MM.1S (cell line): ENCODE data around the gene COQ8A.

ENCODE experiments used
- DNase-seq: peaks from one replicate; pipeline ENCODE4 v3.0.0-alpha.2; 2015
- H2AFZ ChIP-seq: fragments of 300-600 bp; sonication (generic); 2 replicates; pipeline ENCODE4 v1.6.0; 2016; ENCODE audit warnings: antibody characterized with exemption, low read length
- H3F3A ChIP-seq: fragments of 300-600 bp; sonication (generic); 2 replicates; pipeline ENCODE4 v1.6.1; 2016; ENCODE audit warnings: mild to moderate bottlenecking, antibody characterized with exemption, low read length, moderate library complexity, mixed read lengths; ENCODE audit not compliant: insufficient read depth
- H3K27ac ChIP-seq: fragments of 300-600 bp; sonication (generic); 2 replicates; pipeline ENCODE4 v1.5.1; 2016; ENCODE audit warnings: mild to moderate bottlenecking, low read length
- H3K27me3 ChIP-seq: fragments of 300-600 bp; sonication (generic); replicated peaks from 2 replicates; pipeline ENCODE4 v1.6.0; 2016; ENCODE audit warnings: low read length; ENCODE audit not compliant: insufficient read depth
- H3K36me3 ChIP-seq: fragments of 300-600 bp; sonication (generic); replicated peaks from 2 replicates; pipeline ENCODE4 v1.6.1; 2016; ENCODE audit warnings: mild to moderate bottlenecking, low read length, mixed read lengths; ENCODE audit not compliant: insufficient read depth
- H3K4me1 ChIP-seq: fragments of 300-600 bp; sonication (generic); 2 replicates; pipeline ENCODE4 v1.6.1; 2016; ENCODE audit warnings: low read length, mixed read lengths
- H3K4me2 ChIP-seq: fragments of 300-600 bp; sonication (generic); 2 replicates; pipeline ENCODE4 v1.6.0; 2016; ENCODE audit warnings: low read depth, low read length
- H3K4me3 ChIP-seq: fragments of 300-600 bp; sonication (generic); 2 replicates; pipeline ENCODE4 v1.5.1; 2016; ENCODE audit warnings: low read length, mixed read lengths
- H3K79me2 ChIP-seq: fragments of 300-600 bp; sonication (generic); 2 replicates; pipeline ENCODE4 v1.6.1; 2016; ENCODE audit warnings: mixed run types, low read length, mixed read lengths
- H3K9ac ChIP-seq: fragments of 300-600 bp; sonication (generic); 2 replicates; pipeline ENCODE4 v1.6.1; 2016; ENCODE audit warnings: low read length, mixed read lengths
- H3K9me2 ChIP-seq: fragments of 300-600 bp; sonication (generic); replicated peaks from 2 replicates; pipeline ENCODE4 v1.6.1; 2016; ENCODE audit warnings: mild to moderate bottlenecking, low read length, mixed read lengths; ENCODE audit not compliant: insufficient read depth
- H3K9me3 ChIP-seq: fragments of 300-600 bp; sonication (generic); replicated peaks from 2 replicates; pipeline ENCODE4 v1.6.1; 2016; ENCODE audit warnings: mild to moderate bottlenecking, low read length, mixed read lengths; ENCODE audit not compliant: insufficient read depth
- H4K20me1 ChIP-seq: fragments of 300-600 bp; sonication (generic); 2 replicates; pipeline ENCODE4 v1.6.1; 2016; ENCODE audit warnings: mild to moderate bottlenecking, low read length, moderate library complexity, mixed read lengths; ENCODE audit not compliant: insufficient read depth
- CTCF ChIP-seq: fragments of 300-600 bp; sonication (generic); IDR thresholded peaks from 2 replicates; pipeline ENCODE4 v1.5.1; 2016; ENCODE audit warnings: antibody characterized with exemption, low read length, mixed read lengths
- EZH2 ChIP-seq: fragments of 300-600 bp; sonication (generic); optimal IDR thresholded peaks from 2 replicates; pipeline ENCODE3; 2017; ENCODE audit warnings: low read depth, mild to moderate bottlenecking, antibody characterized with exemption, low read length, mixed read lengths
- EZH2phosphoT487 ChIP-seq: fragments of 300-600 bp; sonication (generic); IDR thresholded peaks from 2 replicates; pipeline ENCODE4 v1.6.1; 2018; ENCODE audit warnings: antibody characterized with exemption, low read length

Gene COQ8A

GRCh38 chr1:226979115-226979516 lies 39.0 kb downstream of the COQ8A start:
- no peak for TF ChIP-seq EZH2phosphoT487
- TF ChIP-seq CTCF, result no peak
- TF ChIP-seq EZH2, result no peak
- Histone ChIP-seq H2AFZ (no peak overlapping the region), H3K79me2 (peaks cover 11% of the 10 kb centered on the region), H3K4me2 (no peak overlapping the region), H3F3A (no peaks in the 10 kb centered on the region), H3K36me3 (0 out of 2 replicates have a peak, but pooled peaks cover 5% of the 10 kb centered on the region), H3K9me2 (no peaks in the 10 kb centered on the region), H3K27me3 (no peaks in the 10 kb centered on the region), H4K20me1 (no peaks in the 10 kb centered on the region), H3K27ac (no peak overlapping the region), H3K4me3 (no peak overlapping the region), H3K9ac (no peak overlapping the region), H3K9me3 (no peaks in the 10 kb centered on the region), H3K4me1 (no peaks in the 10 kb centered on the region)
- no peak for DNase-seq

GRCh38 chr1:226979517-226980121 lies 39.5 kb downstream of the COQ8A start:
- Histone ChIP-seq H3K9ac (no peak overlapping the region), H3K4me3 (no peak overlapping the region)
- no peak for TF ChIP-seq EZH2phosphoT487
- no peak for TF ChIP-seq CTCF
- no peak for TF ChIP-seq EZH2

GRCh38 chr1:226980122-226980560 lies 40.0 kb downstream of the COQ8A start:
- 0 out of 2 replicates have a peak, but pooled peaks cover under 1% of the 10 kb centered on the region for H3K79me2 ChIP-seq
- H3K9me3 ChIP-seq, result no peaks in the 10 kb centered on the region
- H3K9ac ChIP-seq, result no peak overlapping the region
- H3K4me2 ChIP-seq, result no peak overlapping the region
- H3K4me3 ChIP-seq, result no peak overlapping the region
- no peak for DNase-seq
- TF ChIP-seq CTCF (no peak), EZH2 (no peak), EZH2phosphoT487 (no peak)
- H2AFZ ChIP-seq, result no peak overlapping the region
- no peaks in the 10 kb centered on the region for H4K20me1 ChIP-seq
- no peaks in the 10 kb centered on the region for H3K4me1 ChIP-seq
- no peaks in the 10 kb centered on the region for H3F3A ChIP-seq
- 0 out of 2 replicates have a peak, but pooled peaks cover 5% of the 10 kb centered on the region for H3K36me3 ChIP-seq
- no peaks in the 10 kb centered on the region for H3K9me2 ChIP-seq
- no peaks in the 10 kb centered on the region for H3K27me3 ChIP-seq
- no peak overlapping the region for H3K27ac ChIP-seq

More at GRCh38 chr1:226979517-226980121, 39.5 kb downstream of the COQ8A start:
- no peaks in the 10 kb centered on the region for H3K9me3 ChIP-seq
- no peak for DNase-seq
- no peaks in the 10 kb centered on the region for H3F3A ChIP-seq
- no peaks in the 10 kb centered on the region for H3K9me2 ChIP-seq
- H3K36me3 ChIP-seq, result 0 out of 2 replicates have a peak, but pooled peaks cover 5% of the 10 kb centered on the region
- no peak overlapping the region for H3K27ac ChIP-seq
- H2AFZ ChIP-seq, result no peak overlapping the region
- H4K20me1 ChIP-seq, result no peaks in the 10 kb centered on the region
- H3K4me2 ChIP-seq, result no peak overlapping the region
- H3K79me2 ChIP-seq, result 0 out of 2 replicates have a peak, but pooled peaks cover 6% of the 10 kb centered on the region
- H3K4me1 ChIP-seq, result no peaks in the 10 kb centered on the region
- no peaks in the 10 kb centered on the region for H3K27me3 ChIP-seq
